ENCODE data around the gene WFDC2. TPM values are rescaled to one million over a fixed set of nuclear protein-coding genes. Genes with fewer than 3 reads are reported as not detected.
A peak's percentile ranks its signal among the peaks of the same experiment; 100 is the strongest.

WFDC2 gene
- total RNA-seq, 4 donors from 2014 or later, result not detected

DNA sequence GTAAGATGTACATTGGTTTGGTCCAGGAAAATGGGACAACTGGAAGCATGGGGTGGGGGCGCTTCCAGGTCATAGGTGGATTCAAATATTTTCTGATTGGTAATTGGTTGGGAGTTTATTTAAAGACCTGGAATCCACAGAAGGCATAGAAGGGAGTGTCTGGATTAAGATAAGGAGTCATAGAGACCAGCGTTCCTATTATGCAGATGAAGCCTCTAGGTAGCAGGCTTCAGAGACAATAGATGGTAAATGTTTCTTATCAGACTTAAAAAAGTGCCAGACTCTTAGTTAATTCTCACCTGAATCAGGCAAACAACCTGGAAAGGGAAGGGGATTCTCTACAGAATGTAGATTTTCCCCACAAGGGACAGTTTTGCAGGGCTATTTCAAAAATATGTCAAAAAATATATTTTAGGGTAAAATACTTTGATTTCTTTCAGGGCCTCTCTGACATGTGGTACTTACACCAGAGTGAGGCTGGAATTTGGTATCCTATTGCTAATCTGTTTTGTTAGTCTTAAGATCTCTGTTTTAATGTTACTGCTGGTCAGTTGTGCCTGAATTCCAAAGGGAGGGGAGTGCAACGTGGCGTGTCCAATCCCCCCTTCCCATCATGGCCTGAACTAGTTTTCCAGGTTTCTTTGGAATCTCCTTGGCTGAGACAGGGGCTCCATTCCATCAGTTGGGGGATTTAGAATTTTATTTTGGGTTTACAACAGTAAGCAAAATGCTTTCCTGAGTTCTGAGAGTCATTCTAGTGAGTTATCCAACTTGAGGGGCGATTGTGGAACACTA, 28.5 kb upstream of the WFDC2 start:
- DNase-seq, result no peak
- intact Hi-C loops (cut with DNase I; ENCODE audit: low total_unique reads) (no loop called here), in situ Hi-C loops (cut with MboI; ENCODE audit: low sequenced_read_pairs in 4 of 4) (loop anchor here (10.0 to 25.0 kb wide), 4 partner anchors 126 to 404 kb away; no protein-coding TSS in a partner anchor)
- no peaks in the 10 kb centered on the region for H3K9me3 ChIP-seq
- no peak overlapping the region for H3K27ac ChIP-seq
- no peak for ATAC-seq
- peaks cover 0 to 3% (median 0%) of the 10 kb centered on the region in 3 donors for H3K27me3 ChIP-seq
- no peak overlapping the region for H3K4me3 ChIP-seq
- TF ChIP-seq, protein P1, sequence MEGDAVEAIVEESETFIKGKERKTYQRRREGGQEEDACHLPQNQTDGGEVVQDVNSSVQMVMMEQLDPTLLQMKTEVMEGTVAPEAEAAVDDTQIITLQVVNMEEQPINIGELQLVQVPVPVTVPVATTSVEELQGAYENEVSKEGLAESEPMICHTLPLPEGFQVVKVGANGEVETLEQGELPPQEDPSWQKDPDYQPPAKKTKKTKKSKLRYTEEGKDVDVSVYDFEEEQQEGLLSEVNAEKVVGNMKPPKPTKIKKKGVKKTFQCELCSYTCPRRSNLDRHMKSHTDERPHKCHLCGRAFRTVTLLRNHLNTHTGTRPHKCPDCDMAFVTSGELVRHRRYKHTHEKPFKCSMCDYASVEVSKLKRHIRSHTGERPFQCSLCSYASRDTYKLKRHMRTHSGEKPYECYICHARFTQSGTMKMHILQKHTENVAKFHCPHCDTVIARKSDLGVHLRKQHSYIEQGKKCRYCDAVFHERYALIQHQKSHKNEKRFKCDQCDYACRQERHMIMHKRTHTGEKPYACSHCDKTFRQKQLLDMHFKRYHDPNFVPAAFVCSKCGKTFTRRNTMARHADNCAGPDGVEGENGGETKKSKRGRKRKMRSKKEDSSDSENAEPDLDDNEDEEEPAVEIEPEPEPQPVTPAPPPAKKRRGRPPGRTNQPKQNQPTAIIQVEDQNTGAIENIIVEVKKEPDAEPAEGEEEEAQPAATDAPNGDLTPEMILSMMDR (IDR thresholded peaks at IDR 0.05 in 4 of 5, conservative IDR thresholded peaks at IDR 0.05 in 1 of 5), result no peak
- no peak for TF ChIP-seq POLR2A (IDR thresholded peaks at IDR 0.05)
- peaks cover 0 to 6% of the 10 kb centered on the region in 2 donors for H3K4me1 ChIP-seq
- no peaks in the 10 kb centered on the region for H3K36me3 ChIP-seq

DNA sequence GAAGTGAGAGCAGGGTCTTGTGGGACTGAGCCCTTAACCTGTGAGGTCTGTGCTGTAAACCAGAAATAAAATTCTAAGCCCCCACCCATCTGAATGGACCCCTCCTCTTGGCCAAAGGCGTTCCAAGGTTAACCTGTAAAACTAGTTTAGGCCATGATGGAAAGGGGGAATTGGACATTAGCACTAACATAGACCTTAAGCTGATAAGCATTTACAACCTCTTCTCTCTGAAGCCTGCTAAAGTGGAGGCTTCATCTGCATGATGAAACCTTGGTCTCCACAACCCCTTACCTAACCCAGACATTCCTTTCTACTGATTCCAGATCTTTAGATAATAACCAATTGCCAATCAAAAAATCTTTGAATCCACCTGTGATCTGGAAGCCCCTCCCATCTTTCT, 27.8 kb upstream of the WFDC2 start:
- no peak overlapping the region for H3K27ac ChIP-seq
- DNase-seq, result no peak
- intact Hi-C loops (cut with DNase I; ENCODE audit: low total_unique reads), result no loop called here
- peaks cover 0 to 3% (median 0%) of the 10 kb centered on the region in 3 donors for H3K27me3 ChIP-seq
- no peak overlapping the region for H3K4me3 ChIP-seq
- no peaks in the 10 kb centered on the region for H3K4me1 ChIP-seq
- in situ Hi-C loops (cut with MboI; ENCODE audit: low sequenced_read_pairs in 4 of 4), result loop anchor here (10.0 to 25.0 kb wide), 4 partner anchors 127 to 404 kb away; no protein-coding TSS in a partner anchor
- H3K9me3 ChIP-seq, result no peaks in the 10 kb centered on the region
- no peak for ATAC-seq
- TF ChIP-seq, protein P1 (IDR thresholded peaks at IDR 0.05 in 4 of 5, conservative IDR thresholded peaks at IDR 0.05 in 1 of 5), result no peak
- TF ChIP-seq POLR2A (IDR thresholded peaks at IDR 0.05), result no peak
- H3K36me3 ChIP-seq, result no peaks in the 10 kb centered on the region

DNA sequence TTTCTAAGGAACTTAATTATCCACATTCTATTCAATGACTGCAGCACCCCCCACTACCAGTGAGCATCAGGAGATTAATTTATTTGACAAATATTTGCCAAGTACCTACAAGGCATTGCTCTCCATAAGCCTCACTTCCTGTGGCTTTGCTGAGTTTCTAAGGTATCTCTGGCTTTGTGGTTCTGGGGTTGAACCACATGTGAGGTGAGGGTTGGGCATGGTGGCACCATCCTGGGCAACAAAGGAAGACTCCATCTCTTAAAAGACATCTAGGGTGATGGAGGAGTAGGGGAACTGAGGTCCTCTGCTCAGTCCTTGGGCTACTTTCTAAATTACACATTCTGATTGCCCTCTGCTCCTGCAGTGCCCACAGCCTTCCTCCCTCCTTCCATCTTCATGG, 25.5 kb upstream of the WFDC2 start:
- in situ Hi-C loops (cut with MboI; ENCODE audit: low sequenced_read_pairs in 4 of 4) (loop anchor here (10.0 to 25.0 kb wide), 4 partner anchors 129 to 407 kb away; no protein-coding TSS in a partner anchor), intact Hi-C loops (cut with DNase I; ENCODE audit: low total_unique reads) (no loop called here)

GRCh38 chr20:45445805-45446562, 23.6 kb upstream of the WFDC2 start:
- Histone ChIP-seq H3K36me3 (no peaks in the 10 kb centered on the region), H3K27me3 (peaks cover 0 to 3% (median 0%) of the 10 kb centered on the region in 3 donors), H3K4me1 (peaks cover 0 to 15% of the 10 kb centered on the region in 2 donors), H3K9me3 (no peaks in the 10 kb centered on the region), H3K4me3 (no peak overlapping the region), H3K27ac (no peak overlapping the region)
- intact Hi-C loops (cut with DNase I; ENCODE audit: low total_unique reads) (no loop called here), in situ Hi-C loops (cut with MboI; ENCODE audit: low sequenced_read_pairs in 4 of 4) (loop anchor here (10.0 to 25.0 kb wide), 4 partner anchors 131 to 409 kb away; no protein-coding TSS in a partner anchor)
- no peak for TF ChIP-seq POLR2A (IDR thresholded peaks at IDR 0.05)
- TF ChIP-seq, protein P1 (IDR thresholded peaks at IDR 0.05 in 4 of 5, conservative IDR thresholded peaks at IDR 0.05 in 1 of 5), result peak in 1 of 5 experiments; percentile 38
- no peak for ATAC-seq
- DNase-seq, result no peak

More for the DNA sequence above, 25.5 kb upstream of the WFDC2 start:
- Histone ChIP-seq H3K9me3 (no peaks in the 10 kb centered on the region), H3K27ac (no peak overlapping the region), H3K4me1 (peaks cover 0 to 3% of the 10 kb centered on the region in 2 donors), H3K27me3 (peaks cover 0 to 3% (median 0%) of the 10 kb centered on the region in 3 donors), H3K36me3 (no peaks in the 10 kb centered on the region), H3K4me3 (no peak overlapping the region)
- DNase-seq (no peak), ATAC-seq (no peak)
- no peak for TF ChIP-seq POLR2A (IDR thresholded peaks at IDR 0.05)
- TF ChIP-seq, protein P1 (IDR thresholded peaks at IDR 0.05 in 4 of 5, conservative IDR thresholded peaks at IDR 0.05 in 1 of 5), result no peak

Data from gastrocnemius medialis (tissue), 4 donors.